Esophagus muscularis mucosa (tissue), 4 donors: ENCODE data around the gene CLCN4. TPM values are rescaled to one million over a fixed set of nuclear protein-coding genes. Genes with fewer than 3 reads are reported as not detected.

ENCODE experiments used
- DNase-seq: peaks from one replicate; pipeline ENCODE4 v3.0.0-alpha.2; 2017; ENCODE audit errors: extremely low spot score
- H3K27ac ChIP-seq, 4 donors: fragments of 200-600 bp; sonication (generic); replicated peaks in 1 of 4; 1 replicate in 3 of 4; 2 replicates in 1 of 4; pipeline ENCODE4 v1.5.1; 2016 to 2019; ENCODE audit warnings: mild to moderate bottlenecking in 1 of 4
- H3K27me3 ChIP-seq, 4 donors: fragments of 200-600 bp; sonication (generic); one replicate each; pipeline versions ENCODE4 v1.5.1 to v1.6.0; 2016 to 2019
- H3K36me3 ChIP-seq, 4 donors: fragments of 200-600 bp; sonication (generic); one replicate each; pipeline ENCODE4 v1.5.1; 2016 to 2019
- H3K4me1 ChIP-seq, 4 donors: fragments of 200-600 bp; sonication (generic); one replicate each; pipeline ENCODE4 v1.5.1; 2016 to 2019
- H3K4me3 ChIP-seq, 4 donors: fragments of 200-600 bp; sonication (generic); 1 replicate in 2 of 4; 2 replicates in 2 of 4; pipeline ENCODE4 v1.5.1; 2016 to 2019; ENCODE audit warnings: mild to moderate bottlenecking in 4 of 4, moderate library complexity in 1 of 4
- H3K9me3 ChIP-seq, 4 donors: fragments of 200-600 bp; sonication (generic); 1 replicate in 3 of 4; 2 replicates in 1 of 4; pipeline ENCODE4 v1.5.1; 2016 to 2019
- CTCF ChIP-seq, 3 experiments: fragments of 200-600 bp in 2 of 3; fragments of 450-650 bp in 1 of 3; sonication (generic) in 2 of 3; IDR thresholded peaks; one replicate each; pipeline ENCODE4 v1.5.1; 2017 to 2019; ENCODE audit warnings: antibody characterized with exemption in 3 of 3, mild to moderate bottlenecking in 2 of 3, moderate library complexity in 1 of 3
- EP300 ChIP-seq: sonication (generic); formaldehyde crosslinking; IDR thresholded peaks from one replicate; pipeline ENCODE4 v1.6.1; 2017; ENCODE audit warnings: antibody characterized with exemption
- POLR2A ChIP-seq: fragments of 450-650 bp; IDR thresholded peaks from one replicate; pipeline ENCODE4 v1.6.1; 2017; ENCODE audit warnings: antibody characterized with exemption, moderate library complexity, mild to moderate bottlenecking, low read depth
- POLR2AphosphoS5 ChIP-seq, 2 donors: sonication (generic); formaldehyde crosslinking; IDR thresholded peaks; one replicate each; pipeline ENCODE4 v1.6.1; 2017; ENCODE audit warnings: antibody characterized with exemption in 2 of 2
- WGBS: methylation state at CpG from one replicate; pipeline ENCODE4 v1.1.5; 2018; 5-methylcytosine and 5-hydroxymethylcytosine counted together
- intact Hi-C: fragments of 100-400 bp; cut with DNase I; formaldehyde crosslinking; loops from one replicate; pipeline ENCODE4 v1.15.1; 2023
- total RNA-seq, 4 donors: library from RNA; depleted of rRNA; stranded (reverse); fragments of >200 nt; gene quantifications; one replicate each; pipeline versions ENCODE4 v1.1.0 to v1.2.1, GENCODE V29; 2016

CLCN4 gene
- total RNA-seq, 4 donors from 2014 or later, result 0.42 to 1.8 (median 1.1) TPM

GRCh38 chrX:10110316-10110935, 46.3 kb upstream of the CLCN4 start:
- Histone ChIP-seq H3K27ac (peak overlapping the region; percentile 61 to 80 (median 72)), H3K36me3 (peaks cover 0 to 4% (median 0%) of the 10 kb centered on the region in 4 donors), H3K9me3 (no peaks in the 10 kb centered on the region), H3K27me3 (no peaks in the 10 kb centered on the region), H3K4me3 (no peak overlapping the region), H3K4me1 (peaks cover 19 to 80% (median 72%) of the 10 kb centered on the region in 4 donors)
- intact Hi-C loops, result no loop called here
- 78% methylated on average over 14 of the region's 16 CpGs for WGBS
- no peak for DNase-seq
- TF ChIP-seq EP300 (no peak), CTCF (IDR thresholded peaks at IDR 0.05) (no peak), POLR2A (no peak), POLR2AphosphoS5 (IDR thresholded peaks at IDR 0.05) (no peak)

- TF ChIP-seq EP300 (no peak), POLR2AphosphoS5 (IDR thresholded peaks at IDR 0.05) (no peak), POLR2A (no peak), CTCF (IDR thresholded peaks at IDR 0.05) (no peak)
- Histone ChIP-seq H3K4me3 (no peak overlapping the region), H3K4me1 (peaks cover 19 to 74% (median 67%) of the 10 kb centered on the region in 4 donors), H3K27ac (peak overlapping the region; percentile 61 to 80 (median 72)), H3K9me3 (no peaks in the 10 kb centered on the region), H3K27me3 (no peaks in the 10 kb centered on the region), H3K36me3 (peaks cover 0 to 4% (median 0%) of the 10 kb centered on the region in 4 donors)
- no peak for DNase-seq
- whole genome bisulfite sequencing, result 68% methylated on average over 10 of the region's 10 CpGs
- intact Hi-C loops, result no loop called here
These were observed 45.8 kb upstream of the CLCN4 start for GRCh38 chrX:10110984-10111363.

- no peaks in the 10 kb centered on the region for H3K27me3 ChIP-seq
- no peak overlapping the region for H3K4me3 ChIP-seq
- H3K9me3 ChIP-seq, result no peaks in the 10 kb centered on the region
- WGBS, result 77% methylated on average over 14 of the region's 26 CpGs
- DNase-seq, result no peak
- intact Hi-C loops, result no loop called here
- peaks cover 19 to 69% (median 62%) of the 10 kb centered on the region in 4 donors for H3K4me1 ChIP-seq
- H3K27ac ChIP-seq, result peak overlapping the region; percentile 61 to 80 (median 72)
- TF ChIP-seq CTCF (IDR thresholded peaks at IDR 0.05), result no peak
- TF ChIP-seq POLR2A, result no peak
- TF ChIP-seq POLR2AphosphoS5 (IDR thresholded peaks at IDR 0.05), result peak in 1 of 2 donors; percentile 10
- TF ChIP-seq EP300, result no peak
- H3K36me3 ChIP-seq, result peaks cover 0 to 5% (median under 1%) of the 10 kb centered on the region in 4 donors
These were observed 45.2 kb upstream of the CLCN4 start for GRCh38 chrX:10111364-10112148.

- intact Hi-C loops, result no loop called here
- TF ChIP-seq POLR2AphosphoS5 (IDR thresholded peaks at IDR 0.05) (no peak), CTCF (IDR thresholded peaks at IDR 0.05) (no peak), POLR2A (no peak), EP300 (no peak)
- no peaks in the 10 kb centered on the region for H3K9me3 ChIP-seq
- H3K4me1 ChIP-seq, result peaks cover 16 to 59% (median 53%) of the 10 kb centered on the region in 4 donors
- H3K36me3 ChIP-seq, result peaks cover 0 to 15% (median 9%) of the 10 kb centered on the region in 4 donors
- H3K27ac ChIP-seq, result peak overlapping the region; percentile 61 to 80 (median 72)
- DNase-seq, result no peak
- no peak overlapping the region for H3K4me3 ChIP-seq
- no peaks in the 10 kb centered on the region for H3K27me3 ChIP-seq
- 85% methylated on average over 6 of the region's 6 CpGs for WGBS
These were observed 44.3 kb upstream of the CLCN4 start for GRCh38 chrX:10112510-10112909.
